ENCODE results near the gene TMEM150A. TPM values are rescaled to one million over a fixed set of nuclear protein-coding genes. Genes with fewer than 3 reads are reported as not detected.

The TMEM150A gene
- total RNA-seq, 1 experiment from 2014 or later: 25.3 TPM

GRCh38 chr2:85549826-85550225 lies 52.7 kb downstream of the TMEM150A start:
- Mint-ChIP-seq H3K4me3 (ENCODE audit: unreplicated experiment) (no peak overlapping the region), H3K4me1 (ENCODE audit: low read depth, unreplicated experiment) (no peaks in the 10 kb centered on the region), H3K27me3 (ENCODE audit: insufficient read depth, unreplicated experiment) (no peaks in the 10 kb centered on the region), H3K9me3 (ENCODE audit: unreplicated experiment) (no peaks in the 10 kb centered on the region), H3K27ac (ENCODE audit: unreplicated experiment) (no peak overlapping the region), H3K36me3 (ENCODE audit: insufficient read depth, unreplicated experiment) (peaks cover 93% of the 10 kb centered on the region)
- Histone ChIP-seq H3K27me3 (replicated peaks; ENCODE audit: control insufficient read depth, insufficient read depth, low read length) (no peaks in the 10 kb centered on the region), H3K36me3 (ENCODE audit: control insufficient read depth, insufficient read depth, low read length) (peaks cover 7% of the 10 kb centered on the region; the same call in 1 of the 2 replicates), H3K9me3 (no peaks in the 10 kb centered on the region), H3K4me3 (ENCODE audit: low read depth, low read length) (no peak overlapping the region), H3K4me1 (no peaks in the 10 kb centered on the region)
- DNase-seq: no peak
- TF ChIP-seq CTCF (IDR thresholded peaks at IDR 0.05; ENCODE audit: insufficient read depth in 1 of 2, low read depth in 1 of 2, low read length in 1 of 2, severe bottlenecking in 1 of 2, unreplicated experiment in 1 of 2): no peak
- intact Hi-C loops (cut with micrococcal nuclease; ENCODE audit: unreplicated experiment): loop anchor here (5.0 kb wide), 1 partner anchor 483 kb away; no protein-coding TSS in a partner anchor
- POLR2A ChIA-PET: interaction anchor here (0.6 to 3.6 kb wide), 4 partner anchors 11 to 181 kb away, joined by 3 to 32 read pairs (median 5); partner anchors contain the start of genes MAT2A and VAMP8
- CTCF ChIA-PET: no interaction called here
- BruUV-seq (replicated peaks): no TSS peak

DNA sequence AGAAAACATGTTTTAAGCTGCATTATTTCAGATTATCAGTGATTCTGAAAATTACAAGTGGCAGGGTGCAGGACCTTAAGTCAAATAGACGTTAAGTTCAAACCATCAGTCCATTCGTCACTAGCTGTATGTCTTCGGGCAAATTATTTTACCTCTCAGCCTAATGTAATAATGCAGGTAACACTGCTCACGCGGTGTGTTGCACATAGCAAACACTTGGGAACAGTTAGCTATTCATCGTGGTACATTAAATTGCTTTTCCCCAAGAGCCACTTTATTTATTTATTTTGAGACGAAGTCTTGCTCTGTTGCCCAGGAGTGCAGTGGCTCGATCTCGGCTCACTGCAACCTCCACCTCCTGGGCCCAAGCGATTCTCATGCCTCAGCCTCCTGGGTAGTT lies 53.4 kb downstream of the TMEM150A start:
- H3K36me3 Mint-ChIP-seq (ENCODE audit: insufficient read depth, unreplicated experiment): peaks cover 95% of the 10 kb centered on the region
- H3K27me3 Mint-ChIP-seq (ENCODE audit: insufficient read depth, unreplicated experiment): no peaks in the 10 kb centered on the region
- ChIA-PET CTCF (interaction anchor here (1.2 to 2.2 kb wide), 2 partner anchors 9 to 128 kb away, joined by 4 to 8 read pairs; no protein-coding TSS in a partner anchor), POLR2A (interaction anchor here (0.5 to 3.6 kb wide), 7 partner anchors 10 to 213 kb away, joined by 3 to 32 read pairs (median 4); partner anchors contain the start of genes GGCX, MAT2A, SH2D6 and VAMP8)
- intact Hi-C loops (cut with micrococcal nuclease; ENCODE audit: unreplicated experiment): no loop called here
- no peak for DNase-seq
- no peak for TF ChIP-seq CTCF (IDR thresholded peaks at IDR 0.05; ENCODE audit: insufficient read depth in 1 of 2, low read depth in 1 of 2, low read length in 1 of 2, severe bottlenecking in 1 of 2, unreplicated experiment in 1 of 2)
- H3K4me3 Mint-ChIP-seq (ENCODE audit: unreplicated experiment): no peak overlapping the region
- Histone ChIP-seq H3K36me3 (ENCODE audit: control insufficient read depth, insufficient read depth, low read length) (peaks cover 6% of the 10 kb centered on the region; the same call in 1 of the 2 replicates), H3K9me3 (no peaks in the 10 kb centered on the region), H3K27me3 (replicated peaks; ENCODE audit: control insufficient read depth, insufficient read depth, low read length) (no peaks in the 10 kb centered on the region), H3K4me3 (ENCODE audit: low read depth, low read length) (no peak overlapping the region), H3K4me1 (no peaks in the 10 kb centered on the region)
- peaks cover 5% of the 10 kb centered on the region for H3K4me1 Mint-ChIP-seq (ENCODE audit: low read depth, unreplicated experiment)
- H3K27ac Mint-ChIP-seq (ENCODE audit: unreplicated experiment): no peak overlapping the region
- H3K9me3 Mint-ChIP-seq (ENCODE audit: unreplicated experiment): no peaks in the 10 kb centered on the region
- BruUV-seq (replicated peaks): no TSS peak

DNA sequence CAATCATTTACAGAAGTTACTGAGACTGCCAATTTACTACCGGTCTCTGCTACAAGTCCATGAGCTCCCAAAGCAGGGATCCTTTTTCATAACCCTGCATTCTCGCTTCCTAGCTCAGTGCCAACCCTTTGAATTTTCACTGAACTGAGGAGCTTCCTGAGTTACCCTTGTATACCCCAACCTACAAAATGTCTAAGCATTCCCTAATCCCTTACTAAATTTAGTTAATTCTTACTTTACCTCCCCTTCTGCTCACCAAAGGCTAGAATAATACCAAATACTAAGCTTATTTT lies 53.9 kb downstream of the TMEM150A start:
- DNase-seq: no peak
- no peaks in the 10 kb centered on the region for H3K4me1 ChIP-seq
- no peak for TF ChIP-seq CTCF (IDR thresholded peaks at IDR 0.05; ENCODE audit: insufficient read depth in 1 of 2, low read depth in 1 of 2, low read length in 1 of 2, severe bottlenecking in 1 of 2, unreplicated experiment in 1 of 2)
- intact Hi-C loops (cut with micrococcal nuclease; ENCODE audit: unreplicated experiment): no loop called here
- BruUV-seq (replicated peaks): no TSS peak
- H3K4me3 ChIP-seq (ENCODE audit: low read depth, low read length): no peak overlapping the region
- Mint-ChIP-seq H3K4me3 (ENCODE audit: unreplicated experiment) (no peak overlapping the region), H3K9me3 (ENCODE audit: unreplicated experiment) (no peaks in the 10 kb centered on the region), H3K27ac (ENCODE audit: unreplicated experiment) (no peak overlapping the region), H3K36me3 (ENCODE audit: insufficient read depth, unreplicated experiment) (peaks cover 95% of the 10 kb centered on the region), H3K27me3 (ENCODE audit: insufficient read depth, unreplicated experiment) (no peaks in the 10 kb centered on the region), H3K4me1 (ENCODE audit: low read depth, unreplicated experiment) (peaks cover 8% of the 10 kb centered on the region)
- ChIA-PET POLR2A (interaction anchor here (0.5 to 1.6 kb wide), 5 partner anchors 10 to 212 kb away, joined by 3 to 5 read pairs (median 4); partner anchors contain the start of genes GGCX, MAT2A and SH2D6), CTCF (interaction anchor here (0.6 to 2.2 kb wide), 3 partner anchors 9 to 128 kb away, joined by 3 to 8 read pairs (median 4); partner anchors contain the start of gene VAMP8)
- no peaks in the 10 kb centered on the region for H3K27me3 ChIP-seq (replicated peaks; ENCODE audit: control insufficient read depth, insufficient read depth, low read length)
- H3K36me3 ChIP-seq (ENCODE audit: control insufficient read depth, insufficient read depth, low read length): peaks cover 5% of the 10 kb centered on the region; the same call in 1 of the 2 replicates
- no peaks in the 10 kb centered on the region for H3K9me3 ChIP-seq

Other genes with a start within 250 kb of the TMEM150A start
- gene RETSAT, start 248.2 kb downstream of the TMEM150A start, total RNA-seq (2022): 31.1 and 32.3 TPM in 2 replicates
- gene ELMOD3, start 247.9 kb downstream of the TMEM150A start, total RNA-seq (2022): 10.3 and 11.3 TPM in 2 replicates
- gene CAPG, start 192.3 kb downstream of the TMEM150A start, total RNA-seq (2022): 6.2 and 10.0 TPM in 2 replicates
- 0.51 and 0.88 TPM in 2 replicates for gene SH2D6, start 184.0 kb downstream of the TMEM150A start, total RNA-seq (2022)
- gene MAT2A, start 63.5 kb downstream of the TMEM150A start, total RNA-seq (2022): 217 and 250 TPM in 2 replicates
- gene GGCX, start 41.2 kb downstream of the TMEM150A start, total RNA-seq (2022): 85.1 and 96.8 TPM in 2 replicates
- 82.9 and 85.5 TPM in 2 replicates for gene VAMP8, start 25.1 kb downstream of the TMEM150A start, total RNA-seq (2022)
- gene VAMP5, start 18.3 kb downstream of the TMEM150A start, total RNA-seq (2022): 11.0 and 15.1 TPM in 2 replicates
- 113 and 123 TPM in 2 replicates for gene RNF181, start 7.0 kb downstream of the TMEM150A start, total RNA-seq (2022)
- gene C2orf68, start 9.4 kb upstream of the TMEM150A start, total RNA-seq (2022): 49.0 and 54.5 TPM in 2 replicates
- 82.1 and 83.5 TPM in 2 replicates for gene USP39, start 13.5 kb upstream of the TMEM150A start, total RNA-seq (2022)
- not detected in 2 replicates for gene SFTPB, start 65.5 kb upstream of the TMEM150A start, total RNA-seq (2022)
- not detected in 2 replicates for gene GNLY, start 91.7 kb upstream of the TMEM150A start, total RNA-seq (2022)
- not detected in 2 replicates for gene ATOH8, start 151.3 kb upstream of the TMEM150A start, total RNA-seq (2022)